WTC11 (cell line): ENCODE measurements around the gene LMF1. TPM values are rescaled to one million over a fixed set of nuclear protein-coding genes. Genes with fewer than 3 reads are reported as not detected.

Source experiments
- ATAC-seq: fragments of 200-7000 bp; cut with Tn5 transposase; 2 replicates; pipeline ENCODE4 v1.10.0; 2021; ENCODE audit warnings: mild to moderate bottlenecking, moderate library complexity
- CTCF ChIA-PET: fragments of 300-600 bp; sonication (Branson Sonifier 250); formaldehyde crosslinking; loops from one replicate; lab custom pipeline; 2021; ENCODE audit warnings: antibody characterized with exemption; lab: Charles Lee
- POLR2A ChIA-PET: fragments of 350-600 bp; sonication (Branson Sonifier 250); formaldehyde crosslinking; loops from one replicate; lab custom pipeline; 2021; ENCODE audit warnings: antibody characterized with exemption; lab: Charles Lee
- DNase-seq: peaks from one replicate; pipeline ENCODE4 v3.0.0; 2021; ENCODE audit warnings: low spot score
- H3K27ac Mint-ChIP-seq: 2 replicates; pipeline ENCODE4 v1.8.0; 2021; ENCODE audit warnings: mixed read lengths
- H3K27me3 Mint-ChIP-seq: 2 replicates; pipeline ENCODE4 v1.8.0; 2021; ENCODE audit warnings: low read depth, mild to moderate bottlenecking, moderate library complexity, mixed read lengths
- H3K36me3 Mint-ChIP-seq: 2 replicates; pipeline ENCODE4 v1.8.0; 2021; ENCODE audit warnings: mixed read lengths
- H3K4me1 Mint-ChIP-seq: 2 replicates; pipeline ENCODE4 v1.8.0; 2022; ENCODE audit warnings: mixed read lengths
- H3K4me3 Mint-ChIP-seq: 2 replicates; pipeline ENCODE4 v1.8.0; 2021; ENCODE audit warnings: mild to moderate bottlenecking, moderate library complexity, mixed read lengths
- H3K9me3 Mint-ChIP-seq: 2 replicates; pipeline ENCODE4 v1.8.0; 2021; ENCODE audit warnings: mixed read lengths
- ATF1 ChIP-seq: sonication (generic); formaldehyde crosslinking; IDR thresholded peaks from 2 replicates; pipeline ENCODE4 v1.8.1; 2023; ENCODE audit warnings: mild to moderate bottlenecking, moderate library complexity, missing genetic modification reagents
- ATF3 ChIP-seq: sonication (generic); formaldehyde crosslinking; conservative IDR thresholded peaks from 2 replicates; pipeline ENCODE4 v1.8.1; 2022; ENCODE audit warnings: mild to moderate bottlenecking, missing genetic modification reagents
- CREB1 ChIP-seq: sonication (generic); formaldehyde crosslinking; IDR thresholded peaks from 2 replicates; pipeline ENCODE4 v1.8.0; 2023; ENCODE audit warnings: mild to moderate bottlenecking, missing genetic modification reagents
- CREM ChIP-seq: sonication (generic); formaldehyde crosslinking; IDR thresholded peaks from 2 replicates; pipeline ENCODE4 v1.8.1; 2022; ENCODE audit warnings: mild to moderate bottlenecking, missing genetic modification reagents, moderate library complexity
- ELF4 ChIP-seq: sonication (generic); formaldehyde crosslinking; IDR thresholded peaks from 2 replicates; pipeline ENCODE4 v1.8.1; 2022; ENCODE audit warnings: low read depth, mild to moderate bottlenecking, moderate library complexity, missing genetic modification reagents
- EMX1 ChIP-seq: fragments of 250-450 bp; sonication (Bioruptor Pico); IDR thresholded peaks from 2 replicates; pipeline ENCODE4 v1.8.0; 2021; ENCODE audit warnings: mild to moderate bottlenecking
- ETV6 ChIP-seq: sonication (generic); formaldehyde crosslinking; IDR thresholded peaks from 2 replicates; pipeline ENCODE4 v1.8.1; 2022; ENCODE audit warnings: mild to moderate bottlenecking, missing genetic modification reagents
- GABPB1 ChIP-seq: sonication (generic); formaldehyde crosslinking; IDR thresholded peaks from 2 replicates; pipeline ENCODE4 v1.8.1; 2023; ENCODE audit warnings: mild to moderate bottlenecking, missing genetic modification reagents
- HMGA2 ChIP-seq: fragments of 250-450 bp; sonication (Bioruptor Pico); IDR thresholded peaks from 2 replicates; pipeline ENCODE4 v1.4.0; 2021; ENCODE audit warnings: mild to moderate bottlenecking, moderate library complexity
- IRF2 ChIP-seq: sonication (generic); formaldehyde crosslinking; IDR thresholded peaks from 2 replicates; pipeline ENCODE4 v1.8.0; 2022; ENCODE audit warnings: low read depth, missing genetic modification reagents, borderline replicate concordance
- KAT7 ChIP-seq: sonication (generic); formaldehyde crosslinking; IDR thresholded peaks from 2 replicates; pipeline ENCODE4 v1.8.1; 2023; ENCODE audit warnings: missing genetic modification reagents, mild to moderate bottlenecking, borderline replicate concordance
- NFE2L1 ChIP-seq: sonication (generic); formaldehyde crosslinking; IDR thresholded peaks from 2 replicates; pipeline ENCODE4 v1.8.1; 2023; ENCODE audit warnings: missing genetic modification reagents
- NR3C1 ChIP-seq: sonication (generic); formaldehyde crosslinking; conservative IDR thresholded peaks from 2 replicates; pipeline ENCODE4 v1.8.1; 2023; ENCODE audit warnings: low read depth, mild to moderate bottlenecking, missing genetic modification reagents
- OVOL2 ChIP-seq: fragments of 250-450 bp; sonication (Bioruptor Pico); IDR thresholded peaks from 2 replicates; pipeline ENCODE4 v1.9.0; 2021; ENCODE audit warnings: mild to moderate bottlenecking, borderline replicate concordance
- PREB ChIP-seq: sonication (generic); formaldehyde crosslinking; IDR thresholded peaks from 2 replicates; pipeline ENCODE4 v1.8.1; 2022; ENCODE audit warnings: mild to moderate bottlenecking, missing genetic modification reagents, moderate library complexity, borderline replicate concordance
- PRRX2 ChIP-seq: fragments of 250-450 bp; sonication (Bioruptor Pico); IDR thresholded peaks from 2 replicates; pipeline ENCODE4 v1.8.0; 2021; ENCODE audit warnings: mild to moderate bottlenecking
- SP1 ChIP-seq: sonication (generic); formaldehyde crosslinking; conservative IDR thresholded peaks from 2 replicates; pipeline ENCODE4 v1.8.1; 2022; ENCODE audit warnings: missing genetic modification reagents
- TEAD1 ChIP-seq: sonication (generic); formaldehyde crosslinking; IDR thresholded peaks from 2 replicates; pipeline ENCODE4 v1.8.0; 2022; ENCODE audit warnings: mild to moderate bottlenecking, missing genetic modification reagents
- ZNF121 ChIP-seq: sonication (generic); formaldehyde crosslinking; IDR thresholded peaks from 2 replicates; pipeline ENCODE4 v1.8.0; 2023; ENCODE audit warnings: missing genetic modification reagents
- ZNF138 ChIP-seq: sonication (generic); formaldehyde crosslinking; conservative IDR thresholded peaks from 2 replicates; pipeline ENCODE4 v1.8.1; 2022; ENCODE audit warnings: mild to moderate bottlenecking, moderate library complexity, missing genetic modification reagents
- ZNF232 ChIP-seq: sonication (generic); formaldehyde crosslinking; IDR thresholded peaks from 2 replicates; pipeline ENCODE4 v1.8.0; 2022; ENCODE audit warnings: mild to moderate bottlenecking, missing genetic modification reagents
- ZNF396 ChIP-seq: fragments of 250-450 bp; sonication (Bioruptor Pico); IDR thresholded peaks from 2 replicates; pipeline ENCODE4 v1.8.0; 2021; ENCODE audit warnings: mild to moderate bottlenecking, moderate library complexity, borderline replicate concordance
- ZNF416 ChIP-seq: fragments of 250-450 bp; sonication (Bioruptor Pico); IDR thresholded peaks from 2 replicates; pipeline ENCODE4 v1.9.0; 2021; ENCODE audit warnings: mild to moderate bottlenecking, inconsistent platforms
- ZNF512 ChIP-seq: sonication (generic); formaldehyde crosslinking; IDR thresholded peaks from 2 replicates; pipeline ENCODE4 v1.8.1; 2022; ENCODE audit warnings: missing genetic modification reagents, borderline replicate concordance
- total RNA-seq: library from RNA; stranded (reverse); gene quantifications from 3 replicates; pipeline ENCODE4 v1.2.3, GENCODE V29; 2021
- TF ChIP-seq, protein P1 (sequence below): fragments of 250-450 bp; sonication (Bioruptor Pico); IDR thresholded peaks from 2 replicates; pipeline ENCODE4 v1.9.0; 2021; ENCODE audit warnings: moderate library complexity, mild to moderate bottlenecking, inconsistent platforms, borderline replicate concordance

LMF1 gene
- total RNA-seq, 1 experiment from 2014 or later, result 10.5 TPM

GRCh38 chr16:974001-974601 lies 3.3 kb upstream of the LMF1 start:
- H3K4me1 Mint-ChIP-seq, result peaks cover 7% of the 10 kb centered on the region; the same call in 1 of the 2 replicates

DNA sequence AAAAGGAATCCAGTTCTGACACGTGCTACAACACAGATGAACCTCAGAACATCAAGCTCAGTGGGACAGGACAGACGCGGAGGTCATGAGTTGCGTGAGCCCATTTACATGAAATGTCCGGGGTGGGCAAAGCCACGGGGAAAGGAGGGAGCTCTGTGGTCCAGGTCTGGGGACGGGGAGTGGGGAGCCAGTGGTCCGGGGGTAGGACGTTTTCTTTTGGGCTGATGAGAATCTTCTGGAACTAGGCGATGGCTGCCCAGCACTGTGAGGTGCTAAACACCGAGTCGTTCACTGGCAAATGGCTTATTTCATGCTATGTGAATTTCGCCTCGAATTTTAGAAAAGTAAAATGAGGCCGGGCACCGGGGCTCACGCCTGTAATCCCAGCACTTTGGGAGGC lies 2.6 kb upstream of the LMF1 start:
- ATAC-seq (no peak), DNase-seq (no peak)
- Mint-ChIP-seq H3K27me3 (peaks cover 24% of the 10 kb centered on the region), H3K4me3 (no peak overlapping the region), H3K27ac (no peak overlapping the region), H3K4me1 (peaks cover 11% of the 10 kb centered on the region), H3K9me3 (peaks cover 6% of the 10 kb centered on the region), H3K36me3 (no peaks in the 10 kb centered on the region)
- POLR2A ChIA-PET, result interaction anchor here (0.7 kb wide), 2 partner anchors 193 to 812 kb away, joined by 3 to 5 read pairs; no protein-coding TSS in a partner anchor
- CTCF ChIA-PET, result interaction anchor here (0.6 kb wide), 1 partner anchor 84 kb away, joined by 3 read pairs; no protein-coding TSS in a partner anchor
- TF ChIP-seq ZNF396 (CRISPR knock-in tag) (no peak), NFE2L1 (no peak), ATF1 (CRISPR knock-in tag) (no peak), TEAD1 (CRISPR knock-in tag) (no peak), KAT7 (CRISPR knock-in tag) (no peak), CREM (CRISPR knock-in tag) (no peak), SP1 (CRISPR knock-in tag) (no peak), ELF4 (CRISPR knock-in tag) (no peak), IRF2 (CRISPR knock-in tag) (no peak), PRRX2 (CRISPR knock-in tag) (no peak)

More at GRCh38 chr16:974001-974601, 3.3 kb upstream of the LMF1 start:
- H3K27ac Mint-ChIP-seq, result no peak overlapping the region
- POLR2A ChIA-PET, result interaction anchor here (0.7 kb wide), 1 partner anchor 193 kb away, joined by 5 read pairs; no protein-coding TSS in a partner anchor
- H3K36me3 Mint-ChIP-seq, result no peaks in the 10 kb centered on the region
- H3K27me3 Mint-ChIP-seq, result peaks cover 30% of the 10 kb centered on the region
- ATAC-seq (no peak), DNase-seq (no peak)
- H3K4me3 Mint-ChIP-seq, result no peak overlapping the region
- H3K9me3 Mint-ChIP-seq, result peaks cover 6% of the 10 kb centered on the region
- TF ChIP-seq ZNF512 (CRISPR knock-in tag), result no peak
- CTCF ChIA-PET, result interaction anchor here (0.6 kb wide), 1 partner anchor 83 kb away, joined by 3 read pairs; no protein-coding TSS in a partner anchor

DNA sequence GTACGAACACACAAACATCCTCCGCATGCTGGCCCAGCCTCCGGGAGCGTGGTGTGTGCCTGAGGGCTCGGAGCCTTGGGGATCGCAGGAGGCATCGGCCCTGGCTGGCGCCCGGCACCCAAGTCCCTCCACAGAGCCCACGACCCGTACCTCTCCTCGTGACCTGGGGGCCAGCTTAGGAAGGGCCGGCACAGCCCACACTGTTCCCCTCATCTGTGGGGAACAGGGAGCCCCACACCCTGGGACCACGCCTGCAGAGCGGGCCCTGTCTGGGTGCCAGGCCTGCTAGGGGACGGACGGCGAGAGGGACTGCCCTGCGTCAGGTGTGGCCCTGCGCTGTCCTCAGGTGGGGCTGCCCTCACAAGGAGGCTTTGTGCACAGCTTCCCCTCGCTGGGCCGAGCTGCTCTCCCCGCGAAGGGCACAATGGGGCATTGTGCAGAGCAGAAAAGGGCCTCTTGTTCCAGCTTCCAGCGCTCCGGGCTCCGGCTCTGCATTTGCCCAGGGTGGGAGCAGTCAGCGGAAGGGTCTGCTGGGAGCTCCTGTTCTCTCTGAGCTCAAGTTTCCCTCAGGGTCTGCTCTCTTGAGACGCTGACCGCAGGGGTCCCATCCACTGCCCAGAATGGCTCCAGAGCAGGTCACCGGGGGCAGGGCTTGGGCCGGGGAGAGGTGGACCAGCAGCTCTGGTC lies 1.7 kb upstream of the LMF1 start:
- Mint-ChIP-seq H3K9me3 (peaks cover 6% of the 10 kb centered on the region), H3K4me3 (no peak overlapping the region), H3K4me1 (peaks cover 12% of the 10 kb centered on the region), H3K27ac (no peak overlapping the region), H3K36me3 (no peaks in the 10 kb centered on the region), H3K27me3 (peaks cover 18% of the 10 kb centered on the region)
- TF ChIP-seq HMGA2 (CRISPR knock-in tag) (no peak), GABPB1 (peak; percentile 17; the same call in 1 of the 2 replicates)
- ATAC-seq (no peak), DNase-seq (no peak)
- CTCF ChIA-PET, result interaction anchor here (4.5 kb wide), 1 partner anchor 8 kb away, joined by 18 read pairs; the partner anchor contains the start of gene SOX8
- POLR2A ChIA-PET, result interaction anchor here (0.7 to 2.0 kb wide), 3 partner anchors 9 to 812 kb away, joined by 3 to 9 read pairs (median 3); partner anchors contain the start of gene SOX8

- ATAC-seq (no peak), DNase-seq (no peak)
- Mint-ChIP-seq H3K4me1 (peaks cover 12% of the 10 kb centered on the region), H3K27ac (no peak overlapping the region), H3K36me3 (no peaks in the 10 kb centered on the region), H3K4me3 (peak overlapping the region; percentile 57), H3K9me3 (peaks cover 6% of the 10 kb centered on the region), H3K27me3 (peaks cover 18% of the 10 kb centered on the region)
- POLR2A ChIA-PET, result interaction anchor here (0.8 to 2.0 kb wide), 2 partner anchors 9 to 97 kb away, joined by 3 to 9 read pairs; partner anchors contain the start of gene SOX8
- CTCF ChIA-PET, result interaction anchor here (0.5 to 4.5 kb wide), 2 partner anchors 9 to 83 kb away, joined by 3 to 18 read pairs; partner anchors contain the start of gene SOX8
- no peak for TF ChIP-seq ZNF396 (CRISPR knock-in tag)
- TF ChIP-seq PREB, result no peak
- TF ChIP-seq GABPB1, result no peak
- TF ChIP-seq NR3C1 (CRISPR knock-in tag), result no peak
- TF ChIP-seq EMX1, result no peak
- no peak for TF ChIP-seq CREB1
- no peak for TF ChIP-seq ZNF121 (CRISPR knock-in tag)
- no peak for TF ChIP-seq ZNF232 (CRISPR knock-in tag)
- TF ChIP-seq ZNF138, result no peak
- no peak for TF ChIP-seq ATF3 (CRISPR knock-in tag)
- no peak for TF ChIP-seq ZNF416 (CRISPR knock-in tag)
- TF ChIP-seq, protein P1, sequence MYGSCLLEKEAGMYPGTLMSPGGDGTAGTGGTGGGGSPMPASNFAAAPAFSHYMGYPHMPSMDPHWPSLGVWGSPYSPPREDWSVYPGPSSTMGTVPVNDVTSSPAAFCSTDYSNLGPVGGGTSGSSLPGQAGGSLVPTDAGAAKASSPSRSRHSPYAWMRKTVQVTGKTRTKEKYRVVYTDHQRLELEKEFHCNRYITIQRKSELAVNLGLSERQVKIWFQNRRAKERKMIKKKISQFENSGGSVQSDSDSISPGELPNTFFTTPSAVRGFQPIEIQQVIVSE, result no peak
- no peak for TF ChIP-seq OVOL2
- no peak for TF ChIP-seq ETV6 (CRISPR knock-in tag)
Observed at GRCh38 chr16:971981-972315, 1.2 kb upstream of the LMF1 start.
